Body of pancreas (tissue), 4 donors: Measurements from ENCODE around the gene TPCN2. TPM values are rescaled to one million over a fixed set of nuclear protein-coding genes. Genes with fewer than 3 reads are reported as not detected.

Source experiments
- ATAC-seq: fragments of 150-250 bp; one replicate; pipeline ENCODE4 v1.9.1; 2016
- DNase-seq, 4 donors: peaks; one replicate each; pipeline ENCODE4 v3.0.0-alpha.2; 2019
- H3K27ac ChIP-seq, 4 donors: fragments of 200-600 bp; sonication (generic); 1 replicate in 3 of 4; 2 replicates in 1 of 4; pipeline versions ENCODE4 v1.5.1 to v1.6.1; 2016 to 2019; ENCODE audit warnings: mild to moderate bottlenecking in 1 of 4, mixed read lengths in 1 of 4, moderate library complexity in 1 of 4
- H3K27me3 ChIP-seq, 2 donors: fragments of 200-600 bp; sonication (generic); one replicate each; pipeline ENCODE4 v1.6.0; 2016; ENCODE audit warnings: mild to moderate bottlenecking in 1 of 2
- H3K36me3 ChIP-seq, 2 donors: fragments of 200-600 bp; sonication (generic); replicated peaks in 1 of 2; 2 replicates each; pipeline ENCODE4 v1.5.1; 2016; ENCODE audit warnings: low read depth in 2 of 2; ENCODE audit not compliant: insufficient read depth in 1 of 2
- H3K4me1 ChIP-seq: fragments of 200-600 bp; sonication (generic); one replicate; pipeline ENCODE4 v1.6.0; 2016
- H3K4me3 ChIP-seq, 2 donors: fragments of 200-600 bp; sonication (generic); 1 replicate in 1 of 2; 2 replicates in 1 of 2; pipeline ENCODE4 v1.5.1; 2016 to 2019
- H3K9me3 ChIP-seq, 3 donors: fragments of 200-600 bp; sonication (generic); 1 replicate in 2 of 3; 2 replicates in 1 of 3; pipeline ENCODE4 v1.5.1; 2016
- POLR2A ChIP-seq, 3 donors: fragments of 450-650 bp; IDR thresholded peaks; one replicate each; pipeline ENCODE4 v1.6.1; 2016; ENCODE audit warnings: antibody characterized with exemption in 3 of 3, mild to moderate bottlenecking in 2 of 3
- WGBS, 2 donors: methylation state at CpG; one replicate each; pipeline ENCODE4 v1.1.5; 2017; 5-methylcytosine and 5-hydroxymethylcytosine counted together
- intact Hi-C: fragments of 100-400 bp; cut with DNase I; formaldehyde crosslinking; loops from one replicate; pipeline ENCODE4 v1.15.1; 2023
- total RNA-seq, 2 donors: library from RNA; depleted of rRNA; stranded (reverse); fragments of >200 nt; gene quantifications; one replicate each; pipeline ENCODE4 v1.1.0, GENCODE V29; 2016
- TF ChIP-seq, protein P1 (sequence below), 7 experiments: fragments of 450-650 bp in 4 of 7; fragments of 200-600 bp in 3 of 7; sonication (generic) in 3 of 7; IDR thresholded peaks; one replicate each; pipeline ENCODE4 v1.5.1; 2016 to 2019; ENCODE audit warnings: antibody characterized with exemption in 7 of 7

Gene TPCN2
- total RNA-seq, 2 donors from 2014 or later = 10.9 to 18.9 TPM

DNA sequence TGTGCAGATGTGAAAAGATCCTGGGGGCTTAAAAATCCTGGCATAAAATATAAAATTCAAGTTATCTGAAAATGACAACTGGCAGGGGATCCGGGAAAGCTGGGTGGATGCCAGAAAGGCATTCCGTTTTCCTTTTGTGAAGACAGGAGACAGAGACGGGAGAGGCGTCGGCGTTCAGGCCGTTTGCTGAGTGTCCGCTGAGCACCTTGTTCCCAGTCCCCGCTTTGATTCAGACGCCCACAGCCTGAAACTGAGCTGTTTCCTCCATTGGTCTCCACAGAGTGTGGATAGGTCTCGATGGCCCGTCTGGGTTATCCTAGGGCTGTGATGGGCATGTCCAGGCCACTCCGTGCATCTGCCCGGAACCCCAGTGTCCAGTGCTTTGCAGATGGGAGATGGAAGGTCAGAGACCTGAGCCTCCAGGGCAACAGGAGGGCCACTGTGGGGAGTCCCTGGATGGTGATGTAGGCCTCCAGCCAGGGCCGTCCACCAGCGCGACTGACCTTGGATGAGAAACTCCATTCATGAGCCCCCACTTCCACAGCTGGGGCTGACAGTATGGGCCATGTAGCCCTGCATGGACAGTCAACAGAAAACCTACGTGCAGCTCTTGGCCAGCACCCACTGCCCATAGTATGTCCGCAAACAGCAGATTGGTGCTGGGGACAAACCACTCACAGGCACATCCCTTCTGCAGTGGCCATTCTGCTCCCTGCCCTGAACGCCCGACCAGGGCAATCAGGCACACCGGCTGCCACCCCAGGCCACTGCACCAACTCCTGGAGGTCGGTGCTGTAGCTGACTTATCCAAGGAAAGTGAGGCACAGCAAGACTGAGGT lies 47.3 kb upstream of the TPCN2 start:
- no peak for ATAC-seq
- no peaks in the 10 kb centered on the region for H3K27me3 ChIP-seq
- H3K4me3 ChIP-seq = no peak overlapping the region
- intact Hi-C loops = no loop called here
- no peak for TF ChIP-seq POLR2A (IDR thresholded peaks at IDR 0.05)
- TF ChIP-seq, protein P1, sequence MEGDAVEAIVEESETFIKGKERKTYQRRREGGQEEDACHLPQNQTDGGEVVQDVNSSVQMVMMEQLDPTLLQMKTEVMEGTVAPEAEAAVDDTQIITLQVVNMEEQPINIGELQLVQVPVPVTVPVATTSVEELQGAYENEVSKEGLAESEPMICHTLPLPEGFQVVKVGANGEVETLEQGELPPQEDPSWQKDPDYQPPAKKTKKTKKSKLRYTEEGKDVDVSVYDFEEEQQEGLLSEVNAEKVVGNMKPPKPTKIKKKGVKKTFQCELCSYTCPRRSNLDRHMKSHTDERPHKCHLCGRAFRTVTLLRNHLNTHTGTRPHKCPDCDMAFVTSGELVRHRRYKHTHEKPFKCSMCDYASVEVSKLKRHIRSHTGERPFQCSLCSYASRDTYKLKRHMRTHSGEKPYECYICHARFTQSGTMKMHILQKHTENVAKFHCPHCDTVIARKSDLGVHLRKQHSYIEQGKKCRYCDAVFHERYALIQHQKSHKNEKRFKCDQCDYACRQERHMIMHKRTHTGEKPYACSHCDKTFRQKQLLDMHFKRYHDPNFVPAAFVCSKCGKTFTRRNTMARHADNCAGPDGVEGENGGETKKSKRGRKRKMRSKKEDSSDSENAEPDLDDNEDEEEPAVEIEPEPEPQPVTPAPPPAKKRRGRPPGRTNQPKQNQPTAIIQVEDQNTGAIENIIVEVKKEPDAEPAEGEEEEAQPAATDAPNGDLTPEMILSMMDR (IDR thresholded peaks at IDR 0.05) = no peak
- no peaks in the 10 kb centered on the region for H3K9me3 ChIP-seq
- no peaks in the 10 kb centered on the region for H3K36me3 ChIP-seq
- WGBS, 2 donors = 72 to 75% methylated on average over 12 to 23 of the region's 23 CpGs
- H3K27ac ChIP-seq = peak overlapping the region in 1 of 4 donors; percentile 45
- no peaks in the 10 kb centered on the region for H3K4me1 ChIP-seq
- DNase-seq = peak in 1 of 4 donors; percentile 9

DNA sequence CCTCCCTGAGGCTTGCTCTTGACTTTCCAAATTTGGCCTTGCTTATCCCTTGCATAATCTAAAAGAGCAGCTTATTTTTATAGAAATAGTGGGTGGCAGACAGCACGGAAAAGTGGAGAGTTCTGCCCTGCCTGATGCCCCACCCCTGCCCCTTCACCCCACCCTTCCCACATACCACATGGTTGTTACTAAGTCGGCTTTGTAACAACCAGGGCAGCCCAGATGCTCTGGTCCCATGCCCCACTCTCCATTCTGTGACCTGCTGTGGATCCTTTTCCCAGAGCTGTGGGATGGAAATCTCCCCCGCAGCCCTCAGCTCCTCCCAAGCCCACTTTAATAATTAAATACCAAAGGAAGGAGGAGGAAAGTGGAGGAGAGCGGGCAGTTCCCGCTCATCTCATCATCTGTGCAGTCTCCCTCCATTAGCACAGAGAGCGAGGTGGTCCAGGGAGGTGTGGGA lies 46.6 kb upstream of the TPCN2 start:
- Histone ChIP-seq H3K9me3 (no peaks in the 10 kb centered on the region), H3K4me3 (no peak overlapping the region), H3K4me1 (peaks cover 2% of the 10 kb centered on the region), H3K27ac (no peak overlapping the region), H3K36me3 (no peaks in the 10 kb centered on the region), H3K27me3 (no peaks in the 10 kb centered on the region)
- intact Hi-C loops = no loop called here
- WGBS, 2 donors = 63 to 68% methylated on average over 6 of the region's 6 CpGs
- DNase-seq (no peak), ATAC-seq (no peak)
- TF ChIP-seq, protein P1 (IDR thresholded peaks at IDR 0.05) = no peak
- TF ChIP-seq POLR2A (IDR thresholded peaks at IDR 0.05) = no peak

DNA sequence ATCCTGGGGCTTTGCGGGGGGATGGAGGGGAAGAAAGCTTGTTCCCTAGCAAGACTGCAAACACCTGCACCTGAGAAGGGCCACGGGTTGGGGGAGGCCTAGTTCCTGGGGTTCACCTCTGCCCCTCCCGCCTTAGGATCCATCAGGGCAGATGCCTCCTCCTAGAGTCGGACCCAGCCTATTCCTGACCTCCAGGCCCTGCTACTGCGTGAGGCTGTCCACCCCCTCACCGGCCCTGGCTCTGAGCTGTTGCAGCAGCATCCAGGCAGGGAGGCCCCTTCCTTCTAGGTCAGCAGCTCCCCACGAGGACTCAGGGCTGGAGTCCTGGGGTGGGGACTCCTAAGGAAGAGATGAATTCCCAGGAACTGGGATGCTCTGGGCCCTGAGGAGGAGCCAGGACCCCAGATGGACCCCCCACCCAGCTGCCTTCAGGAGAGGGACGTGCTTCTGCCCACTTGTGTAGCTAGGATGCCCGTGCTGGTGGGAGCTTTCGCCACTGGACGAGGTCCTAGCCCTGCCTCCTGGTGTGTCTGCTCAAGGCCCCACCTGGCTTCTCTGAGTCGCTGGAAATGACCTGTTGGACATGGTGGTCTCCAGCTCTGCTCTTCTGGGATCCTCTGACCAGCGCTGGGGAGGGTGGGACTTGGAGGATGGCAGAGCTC lies 46.0 kb upstream of the TPCN2 start:
- WGBS, 2 donors = 55 to 69% methylated on average over 7 to 13 of the region's 13 CpGs
- peaks cover 7% of the 10 kb centered on the region for H3K4me1 ChIP-seq
- H3K36me3 ChIP-seq = no peaks in the 10 kb centered on the region
- H3K27ac ChIP-seq = no peak overlapping the region
- TF ChIP-seq, protein P1 (IDR thresholded peaks at IDR 0.05) = no peak
- TF ChIP-seq POLR2A (IDR thresholded peaks at IDR 0.05) = no peak
- DNase-seq (peak in 1 of 4 donors; percentile 8), ATAC-seq (no peak)
- intact Hi-C loops = no loop called here
- H3K27me3 ChIP-seq = no peaks in the 10 kb centered on the region
- no peaks in the 10 kb centered on the region for H3K9me3 ChIP-seq
- no peak overlapping the region for H3K4me3 ChIP-seq

DNA sequence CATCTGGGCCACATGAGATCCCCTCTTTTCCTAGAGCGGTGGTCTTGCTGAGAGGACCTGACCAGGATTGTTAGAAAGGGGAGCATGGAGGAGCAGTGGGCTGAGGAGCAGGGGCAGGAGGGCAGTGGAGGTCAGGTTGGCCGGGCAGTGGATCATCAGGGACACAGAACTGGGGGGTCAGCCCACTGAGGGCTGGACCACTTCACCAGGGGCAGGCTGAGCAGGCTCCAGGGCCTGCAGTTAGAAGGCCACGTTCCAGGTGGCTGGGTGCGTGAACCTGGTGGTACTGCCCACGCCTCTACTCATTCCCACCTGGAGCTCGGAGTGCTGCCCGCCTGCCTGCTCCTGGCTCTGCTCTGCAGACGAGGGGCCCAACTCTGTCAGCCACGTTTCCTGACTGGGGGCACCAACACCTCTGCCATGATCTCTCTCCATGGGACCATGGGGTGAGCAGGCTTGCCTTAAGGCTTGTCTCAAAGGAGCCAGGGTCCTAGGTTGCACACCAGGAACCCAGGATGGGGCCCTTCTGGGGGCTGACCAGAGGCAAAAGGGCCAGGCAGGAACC lies 45.3 kb upstream of the TPCN2 start:
- WGBS, 2 donors = 68 to 92% methylated on average over 2 to 9 of the region's 9 CpGs

More for the DNA sequence above, 45.3 kb upstream of the TPCN2 start:
- ATAC-seq = no peak
- Histone ChIP-seq H3K4me1 (peaks cover 14% of the 10 kb centered on the region), H3K4me3 (no peak overlapping the region), H3K27me3 (no peaks in the 10 kb centered on the region), H3K27ac (no peak overlapping the region), H3K36me3 (no peaks in the 10 kb centered on the region), H3K9me3 (no peaks in the 10 kb centered on the region)
- intact Hi-C loops = no loop called here
- no peak for DNase-seq
- TF ChIP-seq, protein P1 (IDR thresholded peaks at IDR 0.05) = no peak
- TF ChIP-seq POLR2A (IDR thresholded peaks at IDR 0.05) = no peak
